ENCODE measurements around the gene KLHDC10.
"Not testable (repeated sequence)": the region's sequence is repeated elsewhere in the genome, so short reads cannot be mapped to it uniquely, and the experiment has no call there.

KLHDC10 gene

GRCh38 chr7:130071701-130072622 lies 1.6 kb downstream of the KLHDC10 start:
- DNase-seq (ENCODE audit: extremely low read depth, insufficient read length): peak; percentile 26
- TF ChIP-seq CTCF (IDR thresholded peaks at IDR 0.05; ENCODE audit: insufficient read depth, low read length, poor library complexity, severe bottlenecking): peak; percentile 88
- Histone ChIP-seq H3K27me3 (replicated peaks; ENCODE audit: control insufficient read depth, insufficient read depth, low read length) (no peaks in the 10 kb centered on the region), H3K36me3 (ENCODE audit: control insufficient read depth, insufficient read depth, low read length) (no peaks in the 10 kb centered on the region), H3K4me3 (replicated peaks; ENCODE audit: low read depth, low read length) (peak overlapping the region; percentile 93)

- Histone ChIP-seq H3K4me3 (replicated peaks; ENCODE audit: low read depth, low read length) (no peak overlapping the region), H3K36me3 (ENCODE audit: control insufficient read depth, insufficient read depth, low read length) (no peaks in the 10 kb centered on the region; the same call in 1 of the 2 replicates), H3K27me3 (replicated peaks; ENCODE audit: control insufficient read depth, insufficient read depth, low read length) (no peaks in the 10 kb centered on the region)
- no peak for TF ChIP-seq CTCF (IDR thresholded peaks at IDR 0.05; ENCODE audit: insufficient read depth, low read length, poor library complexity, severe bottlenecking)
- no peak for DNase-seq (ENCODE audit: extremely low read depth, insufficient read length)
Observed at GRCh38 chr7:130079846-130080394, 9.6 kb downstream of the KLHDC10 start.

- H3K36me3 ChIP-seq (ENCODE audit: control insufficient read depth, insufficient read depth, low read length); DNase-seq (ENCODE audit: extremely low read depth, insufficient read length); H3K27me3 ChIP-seq (replicated peaks; ENCODE audit: control insufficient read depth, insufficient read depth, low read length); H3K4me3 ChIP-seq (replicated peaks; ENCODE audit: low read depth, low read length): not testable (repeated sequence)
Observed at GRCh38 chr7:130083497-130083896, 13.2 kb downstream of the KLHDC10 start.

GRCh38 chr7:130084037-130084875 lies 13.9 kb downstream of the KLHDC10 start:
- DNase-seq (ENCODE audit: extremely low read depth, insufficient read length): no peak
- Histone ChIP-seq H3K36me3 (ENCODE audit: control insufficient read depth, insufficient read depth, low read length) (no peaks in the 10 kb centered on the region; the same call in 1 of the 2 replicates), H3K4me3 (replicated peaks; ENCODE audit: low read depth, low read length) (no peak overlapping the region), H3K27me3 (replicated peaks; ENCODE audit: control insufficient read depth, insufficient read depth, low read length) (no peaks in the 10 kb centered on the region)
- TF ChIP-seq CTCF (IDR thresholded peaks at IDR 0.05; ENCODE audit: insufficient read depth, low read length, poor library complexity, severe bottlenecking): peak; percentile 50

- H3K36me3 ChIP-seq (ENCODE audit: control insufficient read depth, insufficient read depth, low read length); H3K4me3 ChIP-seq (replicated peaks; ENCODE audit: low read depth, low read length); H3K27me3 ChIP-seq (replicated peaks; ENCODE audit: control insufficient read depth, insufficient read depth, low read length); DNase-seq (ENCODE audit: extremely low read depth, insufficient read length): not testable (repeated sequence)
Observed at GRCh38 chr7:130085235-130085634, 14.9 kb downstream of the KLHDC10 start.

GRCh38 chr7:130086938-130087337 lies 16.6 kb downstream of the KLHDC10 start:
- Histone ChIP-seq H3K36me3 (ENCODE audit: control insufficient read depth, insufficient read depth, low read length) (no peaks in the 10 kb centered on the region; the same call in 1 of the 2 replicates), H3K4me3 (replicated peaks; ENCODE audit: low read depth, low read length) (no peak overlapping the region), H3K27me3 (replicated peaks; ENCODE audit: control insufficient read depth, insufficient read depth, low read length) (no peaks in the 10 kb centered on the region)
- DNase-seq (ENCODE audit: extremely low read depth, insufficient read length): no peak
- no peak for TF ChIP-seq CTCF (IDR thresholded peaks at IDR 0.05; ENCODE audit: insufficient read depth, low read length, poor library complexity, severe bottlenecking)

All from GM06990 (cell line).